WTC11 (cell line): ENCODE measurements around the gene ADARB2. TPM values are rescaled to one million over a fixed set of nuclear protein-coding genes. Genes with fewer than 3 reads are reported as not detected.

Experiments used
- ATAC-seq: fragments of 200-7000 bp; cut with Tn5 transposase; 2 replicates; pipeline ENCODE4 v1.10.0; 2021; ENCODE audit warnings: mild to moderate bottlenecking, moderate library complexity
- CTCF ChIA-PET: fragments of 300-600 bp; sonication (Branson Sonifier 250); formaldehyde crosslinking; loops from one replicate; lab custom pipeline; 2021; ENCODE audit warnings: antibody characterized with exemption; lab: Charles Lee
- POLR2A ChIA-PET: fragments of 350-600 bp; sonication (Branson Sonifier 250); formaldehyde crosslinking; loops from one replicate; lab custom pipeline; 2021; ENCODE audit warnings: antibody characterized with exemption; lab: Charles Lee
- DNase-seq: peaks from one replicate; pipeline ENCODE4 v3.0.0; 2021; ENCODE audit warnings: low spot score
- H3K27ac Mint-ChIP-seq: 2 replicates; pipeline ENCODE4 v1.8.0; 2021; ENCODE audit warnings: mixed read lengths
- H3K27me3 Mint-ChIP-seq: 2 replicates; pipeline ENCODE4 v1.8.0; 2021; ENCODE audit warnings: low read depth, mild to moderate bottlenecking, moderate library complexity, mixed read lengths
- H3K36me3 Mint-ChIP-seq: 2 replicates; pipeline ENCODE4 v1.8.0; 2021; ENCODE audit warnings: mixed read lengths
- H3K4me1 Mint-ChIP-seq: 2 replicates; pipeline ENCODE4 v1.8.0; 2022; ENCODE audit warnings: mixed read lengths
- H3K4me3 Mint-ChIP-seq: 2 replicates; pipeline ENCODE4 v1.8.0; 2021; ENCODE audit warnings: mild to moderate bottlenecking, moderate library complexity, mixed read lengths
- H3K9me3 Mint-ChIP-seq: 2 replicates; pipeline ENCODE4 v1.8.0; 2021; ENCODE audit warnings: mixed read lengths
- CREM ChIP-seq: sonication (generic); formaldehyde crosslinking; IDR thresholded peaks from 2 replicates; pipeline ENCODE4 v1.8.1; 2022; ENCODE audit warnings: mild to moderate bottlenecking, missing genetic modification reagents, moderate library complexity
- EMX1 ChIP-seq: fragments of 250-450 bp; sonication (Bioruptor Pico); IDR thresholded peaks from 2 replicates; pipeline ENCODE4 v1.8.0; 2021; ENCODE audit warnings: mild to moderate bottlenecking
- GRHL2 ChIP-seq: fragments of 250-450 bp; sonication (Bioruptor Pico); IDR thresholded peaks from 2 replicates; pipeline ENCODE4 v1.8.0; 2022; ENCODE audit warnings: mild to moderate bottlenecking, moderate library complexity; ENCODE audit not compliant: insufficient replicate concordance, severe bottlenecking
- JUN ChIP-seq: sonication (generic); formaldehyde crosslinking; IDR thresholded peaks from 2 replicates; pipeline ENCODE4 v1.8.0; 2023; ENCODE audit warnings: mild to moderate bottlenecking, missing genetic modification reagents
- NFATC4 ChIP-seq: fragments of 250-450 bp; sonication (Bioruptor Pico); IDR thresholded peaks from 2 replicates; pipeline ENCODE4 v1.9.0; 2021; ENCODE audit warnings: mild to moderate bottlenecking
- SMAD3 ChIP-seq: sonication (generic); formaldehyde crosslinking; IDR thresholded peaks from 2 replicates; pipeline ENCODE4 v1.8.0; 2022; ENCODE audit warnings: missing genetic modification reagents, mild to moderate bottlenecking, borderline replicate concordance
- SOX15 ChIP-seq: fragments of 250-450 bp; sonication (Bioruptor Pico); IDR thresholded peaks from 2 replicates; pipeline ENCODE4 v1.9.0; 2021; ENCODE audit warnings: mild to moderate bottlenecking
- SP1 ChIP-seq: sonication (generic); formaldehyde crosslinking; conservative IDR thresholded peaks from 2 replicates; pipeline ENCODE4 v1.8.1; 2022; ENCODE audit warnings: missing genetic modification reagents
- TP53 ChIP-seq: sonication (generic); formaldehyde crosslinking; IDR thresholded peaks from 2 replicates; pipeline ENCODE4 v1.8.1; 2023; ENCODE audit warnings: mild to moderate bottlenecking, missing genetic modification reagents
- total RNA-seq: library from RNA; stranded (reverse); gene quantifications from 3 replicates; pipeline ENCODE4 v1.2.3, GENCODE V29; 2021
- TF ChIP-seq, protein P1 (sequence below): sonication (generic); formaldehyde crosslinking; IDR thresholded peaks from 2 replicates; pipeline ENCODE4 v1.8.1; 2023; ENCODE audit warnings: mild to moderate bottlenecking, missing genetic modification reagents, borderline replicate concordance
- TF ChIP-seq, protein P2 (sequence below): sonication (generic); formaldehyde crosslinking; IDR thresholded peaks from 2 replicates; pipeline ENCODE4 v1.8.1; 2023; ENCODE audit warnings: mild to moderate bottlenecking, missing genetic modification reagents
- TF ChIP-seq, protein P3 (sequence below): sonication (generic); formaldehyde crosslinking; IDR thresholded peaks from 2 replicates; pipeline ENCODE4 v1.8.0; 2023; ENCODE audit warnings: missing genetic modification reagents
- TF ChIP-seq, protein P4 (sequence below): sonication (generic); formaldehyde crosslinking; IDR thresholded peaks from 2 replicates; pipeline ENCODE4 v1.8.0; 2023; ENCODE audit warnings: missing genetic modification reagents, mild to moderate bottlenecking, borderline replicate concordance

The ADARB2 gene
- total RNA-seq, 1 experiment from 2014 or later: 3.7 TPM

DNA sequence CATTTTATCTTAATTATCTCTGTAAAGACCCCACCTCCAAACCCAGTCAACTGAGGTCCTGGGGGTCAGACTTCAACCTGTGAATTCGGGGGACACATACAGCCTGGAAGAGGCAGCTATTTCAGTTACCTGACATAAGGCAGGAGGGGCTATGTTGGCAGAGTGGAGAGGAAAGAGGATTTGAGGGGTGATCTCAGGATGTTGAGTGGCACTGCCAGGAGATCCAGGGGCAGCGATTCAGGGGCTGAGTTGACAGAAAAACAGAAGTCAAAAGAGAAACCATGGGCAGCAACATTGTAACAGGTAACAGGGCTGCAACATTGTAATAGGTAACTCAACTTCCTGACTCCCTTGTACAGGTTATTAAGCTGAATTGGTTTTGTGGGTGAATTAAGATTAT lies 162.6 kb downstream of the ADARB2 start (continued):
- TF ChIP-seq JUN (CRISPR knock-in tag): no peak
- no peak for TF ChIP-seq CREM
- no peak for TF ChIP-seq SOX15 (CRISPR knock-in tag)
- TF ChIP-seq SP1 (CRISPR knock-in tag): no peak
- TF ChIP-seq, protein P1, sequence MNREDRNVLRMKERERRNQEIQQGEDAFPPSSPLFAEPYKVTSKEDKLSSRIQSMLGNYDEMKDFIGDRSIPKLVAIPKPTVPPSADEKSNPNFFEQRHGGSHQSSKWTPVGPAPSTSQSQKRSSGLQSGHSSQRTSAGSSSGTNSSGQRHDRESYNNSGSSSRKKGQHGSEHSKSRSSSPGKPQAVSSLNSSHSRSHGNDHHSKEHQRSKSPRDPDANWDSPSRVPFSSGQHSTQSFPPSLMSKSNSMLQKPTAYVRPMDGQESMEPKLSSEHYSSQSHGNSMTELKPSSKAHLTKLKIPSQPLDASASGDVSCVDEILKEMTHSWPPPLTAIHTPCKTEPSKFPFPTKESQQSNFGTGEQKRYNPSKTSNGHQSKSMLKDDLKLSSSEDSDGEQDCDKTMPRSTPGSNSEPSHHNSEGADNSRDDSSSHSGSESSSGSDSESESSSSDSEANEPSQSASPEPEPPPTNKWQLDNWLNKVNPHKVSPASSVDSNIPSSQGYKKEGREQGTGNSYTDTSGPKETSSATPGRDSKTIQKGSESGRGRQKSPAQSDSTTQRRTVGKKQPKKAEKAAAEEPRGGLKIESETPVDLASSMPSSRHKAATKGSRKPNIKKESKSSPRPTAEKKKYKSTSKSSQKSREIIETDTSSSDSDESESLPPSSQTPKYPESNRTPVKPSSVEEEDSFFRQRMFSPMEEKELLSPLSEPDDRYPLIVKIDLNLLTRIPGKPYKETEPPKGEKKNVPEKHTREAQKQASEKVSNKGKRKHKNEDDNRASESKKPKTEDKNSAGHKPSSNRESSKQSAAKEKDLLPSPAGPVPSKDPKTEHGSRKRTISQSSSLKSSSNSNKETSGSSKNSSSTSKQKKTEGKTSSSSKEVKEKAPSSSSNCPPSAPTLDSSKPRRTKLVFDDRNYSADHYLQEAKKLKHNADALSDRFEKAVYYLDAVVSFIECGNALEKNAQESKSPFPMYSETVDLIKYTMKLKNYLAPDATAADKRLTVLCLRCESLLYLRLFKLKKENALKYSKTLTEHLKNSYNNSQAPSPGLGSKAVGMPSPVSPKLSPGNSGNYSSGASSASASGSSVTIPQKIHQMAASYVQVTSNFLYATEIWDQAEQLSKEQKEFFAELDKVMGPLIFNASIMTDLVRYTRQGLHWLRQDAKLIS (CRISPR knock-in tag): no peak
- TF ChIP-seq, protein P2, sequence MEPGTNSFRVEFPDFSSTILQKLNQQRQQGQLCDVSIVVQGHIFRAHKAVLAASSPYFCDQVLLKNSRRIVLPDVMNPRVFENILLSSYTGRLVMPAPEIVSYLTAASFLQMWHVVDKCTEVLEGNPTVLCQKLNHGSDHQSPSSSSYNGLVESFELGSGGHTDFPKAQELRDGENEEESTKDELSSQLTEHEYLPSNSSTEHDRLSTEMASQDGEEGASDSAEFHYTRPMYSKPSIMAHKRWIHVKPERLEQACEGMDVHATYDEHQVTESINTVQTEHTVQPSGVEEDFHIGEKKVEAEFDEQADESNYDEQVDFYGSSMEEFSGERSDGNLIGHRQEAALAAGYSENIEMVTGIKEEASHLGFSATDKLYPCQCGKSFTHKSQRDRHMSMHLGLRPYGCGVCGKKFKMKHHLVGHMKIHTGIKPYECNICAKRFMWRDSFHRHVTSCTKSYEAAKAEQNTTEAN (CRISPR knock-in tag): no peak
- no peak for TF ChIP-seq SMAD3

DNA sequence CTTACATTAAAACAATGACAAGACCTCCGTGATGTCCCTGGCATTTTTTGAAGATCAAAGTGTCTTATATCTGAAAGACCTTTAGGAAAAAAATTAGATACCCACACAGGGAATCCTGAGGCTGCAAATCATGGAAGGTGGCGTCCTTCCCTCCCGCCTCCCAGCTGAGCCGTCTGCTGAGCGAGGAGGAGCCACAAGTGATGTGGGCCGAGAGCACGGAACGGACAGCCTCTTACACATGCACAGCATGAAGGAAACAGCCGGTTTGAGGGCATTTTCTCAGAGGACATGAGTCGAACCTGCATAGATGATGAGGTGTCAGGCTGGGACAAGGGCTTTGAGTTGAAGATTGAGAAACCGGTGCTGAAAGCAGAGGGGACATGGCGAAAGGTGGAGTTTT lies 163.3 kb downstream of the ADARB2 start:
- POLR2A ChIA-PET: no interaction called here

More for the DNA sequence above, 163.3 kb downstream of the ADARB2 start:
- Mint-ChIP-seq H3K9me3 (peaks cover 4% of the 10 kb centered on the region; the same call in 1 of the 2 replicates), H3K36me3 (no peaks in the 10 kb centered on the region), H3K4me3 (no peak overlapping the region), H3K4me1 (no peaks in the 10 kb centered on the region), H3K27me3 (peaks cover 3% of the 10 kb centered on the region), H3K27ac (no peak overlapping the region)
- DNase-seq (no peak), ATAC-seq (no peak)
- CTCF ChIA-PET: interaction anchor here (1.6 kb wide), 1 partner anchor 11 kb away, joined by 4 read pairs; no protein-coding TSS in a partner anchor
- TF ChIP-seq, protein P3, sequence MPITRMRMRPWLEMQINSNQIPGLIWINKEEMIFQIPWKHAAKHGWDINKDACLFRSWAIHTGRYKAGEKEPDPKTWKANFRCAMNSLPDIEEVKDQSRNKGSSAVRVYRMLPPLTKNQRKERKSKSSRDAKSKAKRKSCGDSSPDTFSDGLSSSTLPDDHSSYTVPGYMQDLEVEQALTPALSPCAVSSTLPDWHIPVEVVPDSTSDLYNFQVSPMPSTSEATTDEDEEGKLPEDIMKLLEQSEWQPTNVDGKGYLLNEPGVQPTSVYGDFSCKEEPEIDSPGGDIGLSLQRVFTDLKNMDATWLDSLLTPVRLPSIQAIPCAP (CRISPR knock-in tag): no peak
- TF ChIP-seq, protein P4, sequence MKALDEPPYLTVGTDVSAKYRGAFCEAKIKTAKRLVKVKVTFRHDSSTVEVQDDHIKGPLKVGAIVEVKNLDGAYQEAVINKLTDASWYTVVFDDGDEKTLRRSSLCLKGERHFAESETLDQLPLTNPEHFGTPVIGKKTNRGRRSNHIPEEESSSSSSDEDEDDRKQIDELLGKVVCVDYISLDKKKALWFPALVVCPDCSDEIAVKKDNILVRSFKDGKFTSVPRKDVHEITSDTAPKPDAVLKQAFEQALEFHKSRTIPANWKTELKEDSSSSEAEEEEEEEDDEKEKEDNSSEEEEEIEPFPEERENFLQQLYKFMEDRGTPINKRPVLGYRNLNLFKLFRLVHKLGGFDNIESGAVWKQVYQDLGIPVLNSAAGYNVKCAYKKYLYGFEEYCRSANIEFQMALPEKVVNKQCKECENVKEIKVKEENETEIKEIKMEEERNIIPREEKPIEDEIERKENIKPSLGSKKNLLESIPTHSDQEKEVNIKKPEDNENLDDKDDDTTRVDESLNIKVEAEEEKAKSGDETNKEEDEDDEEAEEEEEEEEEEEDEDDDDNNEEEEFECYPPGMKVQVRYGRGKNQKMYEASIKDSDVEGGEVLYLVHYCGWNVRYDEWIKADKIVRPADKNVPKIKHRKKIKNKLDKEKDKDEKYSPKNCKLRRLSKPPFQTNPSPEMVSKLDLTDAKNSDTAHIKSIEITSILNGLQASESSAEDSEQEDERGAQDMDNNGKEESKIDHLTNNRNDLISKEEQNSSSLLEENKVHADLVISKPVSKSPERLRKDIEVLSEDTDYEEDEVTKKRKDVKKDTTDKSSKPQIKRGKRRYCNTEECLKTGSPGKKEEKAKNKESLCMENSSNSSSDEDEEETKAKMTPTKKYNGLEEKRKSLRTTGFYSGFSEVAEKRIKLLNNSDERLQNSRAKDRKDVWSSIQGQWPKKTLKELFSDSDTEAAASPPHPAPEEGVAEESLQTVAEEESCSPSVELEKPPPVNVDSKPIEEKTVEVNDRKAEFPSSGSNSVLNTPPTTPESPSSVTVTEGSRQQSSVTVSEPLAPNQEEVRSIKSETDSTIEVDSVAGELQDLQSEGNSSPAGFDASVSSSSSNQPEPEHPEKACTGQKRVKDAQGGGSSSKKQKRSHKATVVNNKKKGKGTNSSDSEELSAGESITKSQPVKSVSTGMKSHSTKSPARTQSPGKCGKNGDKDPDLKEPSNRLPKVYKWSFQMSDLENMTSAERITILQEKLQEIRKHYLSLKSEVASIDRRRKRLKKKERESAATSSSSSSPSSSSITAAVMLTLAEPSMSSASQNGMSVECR (CRISPR knock-in tag): no peak
- TF ChIP-seq GRHL2 (CRISPR knock-in tag) (no peak), TP53 (CRISPR knock-in tag) (no peak), NFATC4 (no peak), EMX1 (CRISPR knock-in tag) (no peak)
- TF ChIP-seq, all 79 proteins: peak for 0
